ENCODE data around the gene TIGIT.

Gene TIGIT

DNA sequence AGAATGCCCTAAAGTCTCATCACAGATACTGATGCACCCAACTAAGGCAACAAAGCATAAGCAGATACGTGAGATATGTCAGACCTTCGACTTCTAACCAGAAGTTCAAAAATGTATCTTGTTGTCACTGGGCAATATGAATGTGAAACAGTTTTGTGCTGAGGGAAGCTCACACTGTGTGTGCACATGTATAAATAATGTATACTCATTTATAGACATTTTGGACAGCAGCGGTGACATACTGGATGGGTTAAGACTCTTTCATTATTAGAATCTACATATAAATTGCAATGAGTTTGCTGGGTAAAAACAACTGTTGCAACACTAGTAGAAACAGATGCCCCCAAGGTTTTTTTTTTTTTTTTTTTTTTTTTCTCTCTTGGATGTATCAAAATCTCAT lies 37.9 kb downstream of the TIGIT start:
- DNase-seq (ENCODE audit: low read depth), result no peak

DNA sequence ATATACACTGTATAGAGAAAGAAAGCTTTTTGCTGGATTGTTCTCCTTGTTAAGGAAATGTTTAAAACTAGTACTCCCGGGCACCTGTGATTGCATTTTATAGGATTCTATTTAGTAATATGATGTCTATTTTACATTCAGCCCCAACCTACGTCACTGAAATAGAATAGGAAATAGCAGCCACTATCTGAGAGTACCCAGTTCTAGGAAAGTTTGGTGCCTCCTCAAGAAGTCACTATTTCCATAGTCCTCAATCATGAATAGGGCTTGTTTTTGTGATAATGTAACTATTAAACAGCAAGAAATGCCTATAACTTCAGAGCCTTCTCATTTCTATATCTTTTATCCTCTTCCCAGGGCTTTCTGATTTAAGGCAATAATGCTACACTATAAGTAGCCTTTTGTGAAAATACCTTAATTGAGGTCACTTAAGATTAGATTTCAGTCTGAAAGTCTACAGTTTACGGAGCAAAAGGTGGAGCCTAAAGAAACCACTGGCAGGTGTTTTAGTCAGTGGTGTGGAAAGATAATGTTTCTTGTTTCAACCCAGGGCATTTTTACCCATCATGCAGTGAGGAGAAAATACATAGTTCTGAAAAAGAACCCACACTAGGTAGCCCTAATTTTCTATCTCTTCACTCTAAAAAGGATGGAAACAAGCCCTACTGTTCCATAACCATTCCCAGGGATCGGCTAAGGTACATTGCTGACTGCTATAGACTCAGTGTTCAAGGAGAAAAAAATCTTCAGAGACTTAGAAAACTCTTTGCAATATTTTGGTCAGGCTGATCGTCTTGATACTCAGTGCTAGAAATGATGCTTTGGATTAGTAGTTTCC lies 38.7 kb downstream of the TIGIT start:
- H3K4me3 ChIP-seq (ENCODE audit: low read depth, low read length), result no peak overlapping the region

More for the DNA sequence above, 37.9 kb downstream of the TIGIT start:
- TF ChIP-seq, protein P1, sequence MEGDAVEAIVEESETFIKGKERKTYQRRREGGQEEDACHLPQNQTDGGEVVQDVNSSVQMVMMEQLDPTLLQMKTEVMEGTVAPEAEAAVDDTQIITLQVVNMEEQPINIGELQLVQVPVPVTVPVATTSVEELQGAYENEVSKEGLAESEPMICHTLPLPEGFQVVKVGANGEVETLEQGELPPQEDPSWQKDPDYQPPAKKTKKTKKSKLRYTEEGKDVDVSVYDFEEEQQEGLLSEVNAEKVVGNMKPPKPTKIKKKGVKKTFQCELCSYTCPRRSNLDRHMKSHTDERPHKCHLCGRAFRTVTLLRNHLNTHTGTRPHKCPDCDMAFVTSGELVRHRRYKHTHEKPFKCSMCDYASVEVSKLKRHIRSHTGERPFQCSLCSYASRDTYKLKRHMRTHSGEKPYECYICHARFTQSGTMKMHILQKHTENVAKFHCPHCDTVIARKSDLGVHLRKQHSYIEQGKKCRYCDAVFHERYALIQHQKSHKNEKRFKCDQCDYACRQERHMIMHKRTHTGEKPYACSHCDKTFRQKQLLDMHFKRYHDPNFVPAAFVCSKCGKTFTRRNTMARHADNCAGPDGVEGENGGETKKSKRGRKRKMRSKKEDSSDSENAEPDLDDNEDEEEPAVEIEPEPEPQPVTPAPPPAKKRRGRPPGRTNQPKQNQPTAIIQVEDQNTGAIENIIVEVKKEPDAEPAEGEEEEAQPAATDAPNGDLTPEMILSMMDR (IDR thresholded peaks at IDR 0.05; ENCODE audit: low read depth, low read length), result no peak
- no peak for TF ChIP-seq MYC (IDR thresholded peaks at IDR 0.05; ENCODE audit: low read depth, low read length)
- no peak for TF ChIP-seq POLR2A (IDR thresholded peaks at IDR 0.05; ENCODE audit: extremely low read depth, insufficient read length)
- TF ChIP-seq, protein P2, sequence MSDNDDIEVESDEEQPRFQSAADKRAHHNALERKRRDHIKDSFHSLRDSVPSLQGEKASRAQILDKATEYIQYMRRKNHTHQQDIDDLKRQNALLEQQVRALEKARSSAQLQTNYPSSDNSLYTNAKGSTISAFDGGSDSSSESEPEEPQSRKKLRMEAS (IDR thresholded peaks at IDR 0.05; ENCODE audit: low read depth, low read length), result no peak
- no peak overlapping the region for H3K4me3 ChIP-seq (ENCODE audit: low read depth, low read length)

DNA sequence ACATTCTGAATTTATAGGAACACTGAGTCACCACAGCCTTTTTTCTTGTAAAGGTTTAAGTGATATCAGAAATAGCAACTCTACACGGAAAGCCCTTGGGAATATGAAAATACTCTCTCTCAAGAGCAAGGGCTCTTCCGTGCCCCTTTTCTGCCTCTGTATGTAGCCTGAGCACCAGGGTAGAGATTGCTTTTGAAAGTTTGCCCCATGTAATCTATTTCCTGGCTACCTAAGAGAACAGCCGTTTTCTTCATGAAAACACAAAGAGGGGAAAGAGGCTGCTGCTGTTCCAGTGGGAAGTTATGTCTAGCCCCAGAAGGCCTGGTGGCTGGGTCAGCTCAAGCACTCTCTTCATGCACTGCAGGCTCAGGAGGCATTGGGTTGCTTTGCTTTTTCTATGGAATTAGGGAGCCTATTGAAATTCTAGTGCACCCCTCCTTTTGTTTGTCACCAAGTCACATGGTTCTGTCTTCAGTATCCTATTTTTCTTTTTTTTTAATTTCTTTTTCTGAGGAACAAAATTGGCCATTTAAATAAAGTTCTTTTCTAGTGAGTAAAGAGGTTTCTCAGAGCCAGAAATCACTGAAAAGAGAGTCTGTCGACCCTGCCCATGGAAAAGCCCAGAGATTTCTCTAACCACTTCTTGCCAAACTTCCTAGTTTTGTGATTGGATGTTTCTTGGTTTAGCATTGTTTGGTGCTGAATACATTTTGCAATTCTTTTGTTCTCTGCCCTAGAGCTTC lies 39.5 kb downstream of the TIGIT start:
- H3K4me3 ChIP-seq (ENCODE audit: low read depth, low read length), result no peak overlapping the region
- DNase-seq (ENCODE audit: low read depth), result no peak
- TF ChIP-seq, protein P2 (IDR thresholded peaks at IDR 0.05; ENCODE audit: low read depth, low read length), result no peak
- TF ChIP-seq POLR2A (IDR thresholded peaks at IDR 0.05; ENCODE audit: extremely low read depth, insufficient read length), result no peak
- TF ChIP-seq MYC (IDR thresholded peaks at IDR 0.05; ENCODE audit: low read depth, low read length), result no peak
- TF ChIP-seq, protein P1 (IDR thresholded peaks at IDR 0.05; ENCODE audit: low read depth, low read length), result no peak

More for the DNA sequence above, 38.7 kb downstream of the TIGIT start:
- no peak for TF ChIP-seq MYC (IDR thresholded peaks at IDR 0.05; ENCODE audit: low read depth, low read length)
- TF ChIP-seq, protein P1 (IDR thresholded peaks at IDR 0.05; ENCODE audit: low read depth, low read length), result no peak
- TF ChIP-seq, protein P2 (IDR thresholded peaks at IDR 0.05; ENCODE audit: low read depth, low read length), result no peak
- TF ChIP-seq POLR2A (IDR thresholded peaks at IDR 0.05; ENCODE audit: extremely low read depth, insufficient read length), result no peak
- DNase-seq (ENCODE audit: low read depth), result no peak

DNA sequence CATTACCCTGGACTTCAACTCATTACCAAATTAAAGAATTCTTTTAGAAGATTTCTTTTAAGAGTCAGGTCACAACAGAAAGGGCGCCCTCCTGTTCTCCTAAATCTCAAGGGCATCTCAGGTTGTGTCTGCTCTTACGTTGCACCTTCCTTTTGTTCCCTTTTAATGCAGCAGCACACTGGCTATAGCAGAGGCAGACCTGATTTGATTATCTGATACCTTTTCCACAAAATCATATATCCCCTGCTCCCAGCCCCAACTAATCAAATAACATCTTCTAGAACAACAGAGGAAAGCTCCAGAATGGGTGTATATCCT lies 40.1 kb downstream of the TIGIT start:
- H3K4me3 ChIP-seq (ENCODE audit: low read depth, low read length), result no peak overlapping the region
- TF ChIP-seq, protein P1 (IDR thresholded peaks at IDR 0.05; ENCODE audit: low read depth, low read length), result no peak
- TF ChIP-seq, protein P2 (IDR thresholded peaks at IDR 0.05; ENCODE audit: low read depth, low read length), result no peak
- no peak for TF ChIP-seq POLR2A (IDR thresholded peaks at IDR 0.05; ENCODE audit: extremely low read depth, insufficient read length)
- no peak for TF ChIP-seq MYC (IDR thresholded peaks at IDR 0.05; ENCODE audit: low read depth, low read length)
- DNase-seq (ENCODE audit: low read depth), result no peak

DNA sequence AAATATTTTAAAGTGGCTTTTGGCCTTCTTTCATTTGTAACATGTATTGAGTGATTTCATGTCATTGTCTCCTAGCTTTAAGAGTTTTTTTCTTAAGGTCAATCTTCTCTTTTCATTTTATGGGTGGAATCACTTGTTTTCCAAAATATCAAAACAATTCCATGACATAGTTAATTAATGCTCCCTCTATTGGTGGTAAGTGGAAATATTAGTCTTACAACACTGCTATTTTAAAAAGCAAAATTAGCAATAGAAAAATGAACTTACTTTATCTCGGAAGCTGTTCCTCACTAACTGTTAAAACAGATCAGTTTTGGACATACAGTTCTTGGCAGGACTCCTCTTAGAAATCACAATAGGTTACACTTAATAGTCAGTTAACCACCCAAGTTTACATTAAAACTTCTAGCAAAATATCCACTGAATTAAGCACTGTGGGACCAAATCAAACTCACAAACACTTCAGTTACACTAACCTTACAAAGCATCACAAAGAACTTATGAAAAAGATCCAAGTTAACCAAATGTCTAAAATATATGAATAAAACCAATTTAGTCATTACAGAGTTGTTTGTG lies 42.4 kb downstream of the TIGIT start:
- TF ChIP-seq, protein P1 (IDR thresholded peaks at IDR 0.05; ENCODE audit: low read depth, low read length), result no peak
- TF ChIP-seq POLR2A (IDR thresholded peaks at IDR 0.05; ENCODE audit: extremely low read depth, insufficient read length) (no peak), MYC (IDR thresholded peaks at IDR 0.05; ENCODE audit: low read depth, low read length) (no peak)
- TF ChIP-seq, protein P2 (IDR thresholded peaks at IDR 0.05; ENCODE audit: low read depth, low read length), result no peak
- no peak for DNase-seq (ENCODE audit: low read depth)
- H3K4me3 ChIP-seq (ENCODE audit: low read depth, low read length), result no peak overlapping the region
